CD14-positive monocyte (primary cell): ENCODE measurements around the gene RNASE7. TPM values are rescaled to one million over a fixed set of nuclear protein-coding genes. Genes with fewer than 3 reads are reported as not detected.
A peak's percentile ranks its signal among the peaks of the same experiment; 100 is the strongest.

Experiments
- DNase-seq, 3 donors: peaks; one replicate each; pipeline ENCODE4 v3.0.0-alpha.2; 2011 to 2022
- H2AFZ ChIP-seq: 2 replicates; pipeline ENCODE4 v1.6.0; 2012; ENCODE audit warnings: mild to moderate bottlenecking, low read depth, low read length, inconsistent platforms; ENCODE audit not compliant: insufficient read depth, poor library complexity, severe bottlenecking
- H3K27ac ChIP-seq, 2 donors: 1 replicate in 1 of 2; 2 replicates in 1 of 2; pipeline ENCODE4 v1.5.1; 2012 to 2013; ENCODE audit warnings: low read length in 2 of 2, control low read depth in 1 of 2, inconsistent platforms in 1 of 2, low read depth in 1 of 2, mild to moderate bottlenecking in 1 of 2
- H3K27me3 ChIP-seq, 2 donors: one replicate each; pipeline versions ENCODE4 v1.6.0 to v1.6.1; 2011 to 2013; ENCODE audit warnings: low read length in 2 of 2; ENCODE audit not compliant: control insufficient read depth in 2 of 2, insufficient read depth in 2 of 2
- H3K36me3 ChIP-seq, 2 donors: replicated peaks in 1 of 2; 1 replicate in 1 of 2; 2 replicates in 1 of 2; pipeline versions ENCODE4 v1.5.1 to v1.6.1; 2012 to 2013; ENCODE audit warnings: low read length in 2 of 2, control low read depth in 1 of 2, inconsistent platforms in 1 of 2, mild to moderate bottlenecking in 1 of 2; ENCODE audit not compliant: insufficient read depth in 2 of 2, control insufficient read depth in 1 of 2
- H3K4me1 ChIP-seq, 2 donors: 1 replicate in 1 of 2; 2 replicates in 1 of 2; pipeline versions ENCODE4 v1.5.1 to v1.6.1; 2012 to 2013; ENCODE audit warnings: low read length in 2 of 2, control low read depth in 1 of 2, inconsistent platforms in 1 of 2, mild to moderate bottlenecking in 1 of 2, moderate library complexity in 1 of 2; ENCODE audit not compliant: insufficient read depth in 2 of 2, control insufficient read depth in 1 of 2
- H3K4me2 ChIP-seq: replicated peaks from 2 replicates; pipeline ENCODE3; 2012; ENCODE audit warnings: low read length, moderate library complexity, mild to moderate bottlenecking; ENCODE audit not compliant: poor library complexity, severe bottlenecking; ENCODE audit errors: extremely low read depth
- H3K4me3 ChIP-seq, 3 experiments: fragments of 200-600 bp in 1 of 3; sonication (generic) in 1 of 3; replicated peaks in 1 of 3; 1 replicate in 2 of 3; 2 replicates in 1 of 3; pipeline ENCODE4 v1.5.1; 2011 to 2013; ENCODE audit warnings: low read length in 3 of 3, mild to moderate bottlenecking in 3 of 3, control low read depth in 2 of 3, low read depth in 2 of 3, inconsistent platforms in 1 of 3, moderate library complexity in 1 of 3
- H3K79me2 ChIP-seq: 2 replicates; pipeline ENCODE4 v1.6.0; 2012; ENCODE audit warnings: mild to moderate bottlenecking, control low read depth, inconsistent platforms, low read length, moderate library complexity; ENCODE audit not compliant: insufficient read depth
- H3K9ac ChIP-seq: 2 replicates; pipeline ENCODE4 v1.6.0; 2017; ENCODE audit warnings: low read length, mild to moderate bottlenecking; ENCODE audit not compliant: insufficient read depth, poor library complexity, severe bottlenecking
- H3K9me3 ChIP-seq, 2 donors: replicated peaks in 1 of 2; 1 replicate in 1 of 2; 2 replicates in 1 of 2; pipeline versions ENCODE4 v1.5.1 to v1.6.1; 2012 to 2013; ENCODE audit warnings: low read length in 2 of 2, control low read depth in 1 of 2; ENCODE audit not compliant: control insufficient read depth in 1 of 2, insufficient read depth in 1 of 2
- H4K20me1 ChIP-seq: 2 replicates; pipeline ENCODE4 v1.6.0; 2012; ENCODE audit warnings: mild to moderate bottlenecking, low read length, control low read depth, moderate library complexity; ENCODE audit not compliant: insufficient read depth
- H3K27ac Mint-ChIP-seq, 7 donors: one replicate each; pipeline ENCODE4 v1.8.0; 2020; ENCODE audit warnings: mild to moderate bottlenecking in 7 of 7, mixed read lengths in 7 of 7, moderate library complexity in 6 of 7, inconsistent platforms in 2 of 7
- H3K27me3 Mint-ChIP-seq, 3 donors: one replicate each; pipeline ENCODE4 v1.8.0; 2021 to 2022; ENCODE audit warnings: low read depth in 3 of 3, mild to moderate bottlenecking in 3 of 3, mixed read lengths in 3 of 3, moderate library complexity in 3 of 3, inconsistent platforms in 1 of 3
- H3K36me3 Mint-ChIP-seq, 2 donors: one replicate each; pipeline ENCODE4 v1.8.0; 2020; ENCODE audit warnings: mixed read lengths in 2 of 2, inconsistent platforms in 1 of 2, mild to moderate bottlenecking in 1 of 2
- H3K4me1 Mint-ChIP-seq: one replicate; pipeline ENCODE4 v1.8.0; 2020; ENCODE audit warnings: mild to moderate bottlenecking, mixed read lengths
- H3K4me3 Mint-ChIP-seq, 2 donors: one replicate each; pipeline ENCODE4 v1.8.0; 2020; ENCODE audit warnings: mild to moderate bottlenecking in 2 of 2, mixed read lengths in 2 of 2, moderate library complexity in 1 of 2
- H3K9me3 Mint-ChIP-seq, 7 donors: one replicate each; pipeline ENCODE4 v1.8.0; 2020 to 2022; ENCODE audit warnings: mixed read lengths in 7 of 7, mild to moderate bottlenecking in 6 of 7, moderate library complexity in 6 of 7, inconsistent platforms in 2 of 7
- CTCF ChIP-seq: fragments of 200-600 bp; IDR thresholded peaks from one replicate; pipeline ENCODE4 v1.8.0; 2022; ENCODE audit warnings: antibody characterized with exemption, mild to moderate bottlenecking
- WGBS: methylation state at CpG from one replicate; pipeline ENCODE4 v1.1.5; 2013; ENCODE audit warnings: missing lambda C conversion rate; ENCODE audit not compliant: insufficient coverage; 5-methylcytosine and 5-hydroxymethylcytosine counted together
- intact Hi-C, 2 donors: fragments of 100-400 bp; cut with micrococcal nuclease; formaldehyde crosslinking; loops; one replicate each; pipeline versions ENCODE4 v1.15.0 to v1.15.1; 2023
- polyA plus RNA-seq, 3 donors: library from polyadenylated mRNA; depleted of rRNA in 1 of 3; unstranded in 2 of 3; stranded (reverse) in 1 of 3; fragments of 300-500 nt in 2 of 3; fragments of >200 nt in 1 of 3; fragmentation: Illumina TruSeq in 2 of 3; gene quantifications; 1 replicate in 2 of 3; 2 replicates in 1 of 3; pipeline ENCODE4 v1.2.3, GENCODE V29; 2012 to 2021

The RNASE7 gene
- polyA plus RNA-seq, 3 donors, result not detected

DNA sequence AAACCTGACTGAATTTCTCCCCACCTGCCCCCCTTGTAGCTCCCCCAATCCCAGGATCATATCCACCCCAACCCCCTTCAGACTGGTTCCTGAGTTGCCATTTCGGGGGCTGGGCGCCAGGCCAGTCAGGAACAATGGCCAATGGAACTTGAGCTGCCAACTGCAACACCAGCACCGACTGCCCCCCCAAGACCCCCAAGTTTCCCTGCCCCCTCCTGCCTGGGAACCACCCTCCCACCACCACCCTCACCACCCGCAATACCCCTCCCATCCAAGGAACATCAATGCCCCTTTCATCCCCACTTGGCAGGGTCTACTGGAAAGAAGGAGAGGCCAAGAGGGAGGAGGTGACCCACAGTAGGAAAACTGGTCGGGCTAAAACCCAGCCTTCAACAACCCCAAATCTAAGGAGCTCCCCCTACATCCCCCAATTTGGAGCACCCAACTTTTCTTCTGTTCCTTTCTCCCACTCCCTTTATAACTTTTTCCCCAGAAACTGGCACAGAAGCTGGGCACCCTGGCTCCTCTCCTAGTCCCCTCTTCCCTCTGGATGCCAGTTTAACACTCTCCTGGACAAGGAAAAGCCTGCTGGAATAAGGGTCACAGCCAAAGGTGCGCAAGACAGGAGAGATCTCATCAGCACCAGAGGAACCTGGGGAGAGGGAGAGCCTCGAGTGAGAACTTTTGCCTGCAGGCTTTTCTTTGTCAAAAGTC, 15.7 kb upstream of the RNASE7 start:
- Mint-ChIP-seq H3K9me3 (peaks cover 0 to 4% (median 1%) of the 10 kb centered on the region in 7 donors), H3K27me3 (peaks cover 43 to 53% (median 44%) of the 10 kb centered on the region in 3 donors), H3K27ac (peak overlapping the region in 1 of 7 donors; percentile 2), H3K36me3 (peaks cover 0 to 1% of the 10 kb centered on the region in 2 donors), H3K4me1 (peaks cover 38% of the 10 kb centered on the region), H3K4me3 (peak overlapping the region in 1 of 2 donors; percentile 92)
- no peak for TF ChIP-seq CTCF
- no peaks in the 10 kb centered on the region for H3K36me3 ChIP-seq
- peaks cover 38 to 40% of the 10 kb centered on the region in 2 donors for H3K4me1 ChIP-seq
- H3K79me2 ChIP-seq, result no peaks in the 10 kb centered on the region
- H3K27ac ChIP-seq, result no peak overlapping the region
- intact Hi-C loops, result no loop called here
- H3K9ac ChIP-seq, result no peak overlapping the region
- no peak overlapping the region for H3K4me3 ChIP-seq
- H3K4me2 ChIP-seq, result no peak overlapping the region
- 80% methylated on average over 3 of the region's 7 CpGs for WGBS
- DNase-seq, result no peak
- H3K9me3 ChIP-seq, result peaks cover 2 to 4% of the 10 kb centered on the region in 2 donors
- no peaks in the 10 kb centered on the region for H4K20me1 ChIP-seq
- H2AFZ ChIP-seq, result no peak overlapping the region
- peaks cover 15 to 37% of the 10 kb centered on the region in 2 donors for H3K27me3 ChIP-seq

DNA sequence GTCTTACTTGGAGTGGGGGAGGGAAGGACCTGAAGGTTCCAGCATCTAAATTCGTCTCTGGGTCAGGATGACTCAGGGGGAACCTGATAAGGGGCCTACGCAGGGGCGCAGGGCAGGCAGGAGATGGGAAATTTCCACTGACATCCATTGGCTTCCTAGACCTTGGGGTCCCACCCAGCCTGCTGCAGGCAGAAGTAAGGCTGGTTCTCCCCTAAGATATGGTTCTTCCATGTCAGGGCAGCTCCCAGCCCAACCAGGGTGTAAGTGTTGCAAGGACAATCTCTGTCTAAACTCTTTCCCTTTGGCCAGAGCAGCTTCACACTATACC, 15.2 kb upstream of the RNASE7 start:
- no peak for TF ChIP-seq CTCF
- H3K36me3 ChIP-seq, result no peaks in the 10 kb centered on the region
- Mint-ChIP-seq H3K4me3 (peak overlapping the region in 1 of 2 donors; percentile 17), H3K9me3 (peaks cover 0 to 4% (median 1%) of the 10 kb centered on the region in 7 donors), H3K4me1 (peaks cover 38% of the 10 kb centered on the region), H3K27ac (peak overlapping the region in 1 of 7 donors; percentile 33), H3K36me3 (no peaks in the 10 kb centered on the region), H3K27me3 (peaks cover 42 to 51% (median 46%) of the 10 kb centered on the region in 3 donors)
- H3K27me3 ChIP-seq, result peaks cover 15 to 37% of the 10 kb centered on the region in 2 donors
- H3K4me2 ChIP-seq, result no peak overlapping the region
- peaks cover 35 to 40% of the 10 kb centered on the region in 2 donors for H3K4me1 ChIP-seq
- intact Hi-C loops, result no loop called here
- no peak overlapping the region for H3K27ac ChIP-seq
- 43% methylated on average over 3 of the region's 3 CpGs for WGBS
- H3K4me3 ChIP-seq, result no peak overlapping the region
- no peaks in the 10 kb centered on the region for H4K20me1 ChIP-seq
- H3K79me2 ChIP-seq, result no peaks in the 10 kb centered on the region
- peaks cover 2 to 4% of the 10 kb centered on the region in 2 donors for H3K9me3 ChIP-seq
- H2AFZ ChIP-seq, result no peak overlapping the region
- DNase-seq, result no peak
- H3K9ac ChIP-seq, result no peak overlapping the region
